Stimulated activated CD8-positive, alpha-beta memory T cell treated with anti-CD3 and anti-CD28 coated beads, Interleukin-15, amount 100 ng/mL, for 24 hours (primary cell): ENCODE data around the gene NUF2.
A peak's percentile ranks its signal among the peaks of the same experiment; 100 is the strongest.
"Not testable (repeated sequence)": the region's sequence is repeated elsewhere in the genome, so short reads cannot be mapped to it uniquely, and the experiment has no call there.

Experiments
- DNase-seq: peaks from one replicate; pipeline ENCODE4 v3.0.0-alpha.2; 2020; ENCODE audit warnings: low read depth

NUF2 gene

DNA sequence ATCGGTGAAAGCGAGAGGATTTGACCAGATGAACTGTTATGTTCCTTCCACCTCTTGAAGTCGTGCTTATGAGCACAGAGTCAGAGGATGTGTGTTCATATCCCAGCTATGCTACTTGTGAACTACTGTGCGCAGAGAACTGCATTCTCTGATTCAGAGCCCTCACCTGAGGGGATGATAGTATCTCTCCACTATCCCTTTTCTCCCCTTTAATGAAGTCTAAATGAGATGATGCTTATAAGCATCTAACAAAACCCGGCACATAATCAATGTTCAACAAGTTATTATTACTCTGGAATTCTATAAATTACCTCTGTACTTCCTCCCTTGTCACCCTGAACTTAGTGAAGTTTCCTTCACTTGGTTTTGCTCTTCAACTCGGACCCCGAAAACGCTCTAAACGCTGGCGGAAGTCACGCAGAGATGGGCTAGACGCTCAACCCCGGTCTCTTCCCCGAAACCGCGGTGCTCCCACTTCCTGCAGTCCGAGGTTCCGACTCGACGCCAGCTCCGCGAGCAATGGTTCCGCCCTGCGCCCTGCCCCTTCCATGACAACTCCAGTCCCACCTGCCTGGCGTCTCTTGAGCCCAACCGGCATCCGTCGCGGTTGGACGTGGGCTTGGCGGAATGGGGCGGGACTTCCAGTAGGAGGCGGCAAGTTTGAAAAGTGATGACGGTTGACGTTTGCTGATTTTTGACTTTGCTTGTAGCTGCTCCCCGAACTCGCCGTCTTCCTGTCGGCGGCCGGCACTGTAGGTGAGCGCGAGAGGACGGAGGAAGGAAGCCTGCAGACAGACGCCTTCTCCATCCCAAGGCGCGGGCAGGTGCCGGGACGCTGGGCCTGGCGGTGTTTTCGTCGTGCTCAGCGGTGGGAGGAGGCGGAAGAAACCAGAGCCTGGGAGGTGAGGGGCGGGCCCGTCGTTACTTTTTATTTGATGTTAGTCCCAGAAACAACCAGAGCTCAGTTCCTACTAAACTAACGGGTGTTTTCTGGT, at the start of gene NUF2:
Gene NUF2, plus strand, starts transcription at position 644 of the 995 bp plus-strand sequence. CDS start 4,098 bp downstream, outside the sequence.
- peak; percentile 87 for DNase-seq

- DNase-seq, result no peak
These were observed 47.9 kb upstream of the NUF2 start for GRCh38 chr1:163273766-163274441.

- DNase-seq, result no peak
These were observed 46.5 kb upstream of the NUF2 start for GRCh38 chr1:163275222-163275621.

DNA sequence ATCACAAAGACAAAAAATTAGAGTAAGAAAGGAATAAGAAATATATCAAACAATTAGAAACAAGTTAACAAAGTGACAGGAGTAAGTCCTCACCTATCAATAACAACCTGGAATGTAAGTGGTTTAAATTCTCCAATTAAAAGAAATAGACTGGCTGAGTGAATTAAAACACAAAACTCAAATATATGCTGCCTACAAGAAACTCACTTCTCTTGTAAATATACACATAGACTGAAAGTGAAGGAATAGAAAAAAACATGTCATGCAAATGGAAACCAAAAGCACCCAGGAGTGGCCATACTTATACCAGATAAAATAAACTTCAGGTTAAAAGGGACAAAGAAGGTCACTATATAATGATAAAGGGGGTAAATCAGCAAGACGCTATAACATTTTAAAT, 43.2 kb upstream of the NUF2 start:
- no peak for DNase-seq

DNA sequence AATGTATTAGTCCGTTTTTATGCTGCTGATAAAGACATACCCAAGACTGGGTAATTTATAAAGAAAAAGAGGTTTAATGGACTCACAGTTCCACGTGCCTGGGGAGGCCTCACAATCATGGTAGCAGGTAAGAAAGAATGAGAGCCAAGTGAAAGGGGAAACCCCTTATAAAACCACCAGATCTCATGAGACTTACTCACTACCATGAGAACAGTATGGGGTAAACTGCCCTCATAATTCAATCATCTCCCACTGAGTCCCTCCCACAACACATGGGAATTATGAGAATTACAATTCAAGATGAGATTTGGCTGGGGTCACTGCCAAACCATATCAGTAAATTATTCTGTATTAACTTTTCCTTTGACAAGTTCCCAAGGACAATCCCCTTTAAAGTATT, 36.9 kb upstream of the NUF2 start:
- not testable (repeated sequence) for DNase-seq

GRCh38 chr1:163290025-163290640, 31.6 kb upstream of the NUF2 start:
- DNase-seq, result no peak

- no peak for DNase-seq
These were observed 30.3 kb upstream of the NUF2 start for GRCh38 chr1:163291461-163291860.

DNA sequence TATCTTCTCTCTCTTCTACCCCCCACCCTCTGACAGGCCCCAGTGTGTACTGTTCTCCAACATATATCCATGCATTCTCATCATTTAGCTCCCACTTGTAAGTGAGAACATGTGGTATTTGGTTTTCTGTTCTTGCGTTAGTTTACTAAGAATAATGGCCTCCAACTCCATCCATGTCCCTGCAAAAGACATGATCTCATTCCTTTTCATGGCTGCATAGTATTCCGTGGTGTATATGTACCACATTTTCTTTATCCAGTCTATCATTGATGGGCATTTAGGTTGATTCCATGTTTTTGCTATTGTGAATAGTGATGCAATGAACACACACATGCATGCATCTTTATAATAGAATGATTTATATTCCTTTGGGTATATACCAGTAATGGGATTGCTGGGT, 29.6 kb upstream of the NUF2 start:
- DNase-seq, result not testable (repeated sequence)

DNA sequence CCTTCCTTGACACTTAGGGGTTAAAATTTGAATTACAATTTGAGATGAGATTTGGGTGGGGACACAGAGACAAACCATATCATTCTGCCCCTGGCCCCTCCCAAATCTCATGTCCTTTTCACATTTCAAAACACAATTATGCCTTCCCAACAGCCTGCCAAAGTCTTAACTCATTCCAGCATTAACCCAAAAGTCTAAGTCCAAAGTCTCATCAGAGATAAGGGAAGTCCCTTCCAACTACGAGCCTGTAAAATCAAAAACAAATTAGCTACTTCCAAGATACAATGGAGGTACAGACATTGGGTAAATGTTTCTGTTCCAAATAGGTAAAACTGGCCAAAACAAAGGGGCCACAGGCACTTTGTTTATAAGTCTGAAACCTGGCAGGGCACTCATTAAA, 28.3 kb upstream of the NUF2 start:
- not testable (repeated sequence) for DNase-seq

DNA sequence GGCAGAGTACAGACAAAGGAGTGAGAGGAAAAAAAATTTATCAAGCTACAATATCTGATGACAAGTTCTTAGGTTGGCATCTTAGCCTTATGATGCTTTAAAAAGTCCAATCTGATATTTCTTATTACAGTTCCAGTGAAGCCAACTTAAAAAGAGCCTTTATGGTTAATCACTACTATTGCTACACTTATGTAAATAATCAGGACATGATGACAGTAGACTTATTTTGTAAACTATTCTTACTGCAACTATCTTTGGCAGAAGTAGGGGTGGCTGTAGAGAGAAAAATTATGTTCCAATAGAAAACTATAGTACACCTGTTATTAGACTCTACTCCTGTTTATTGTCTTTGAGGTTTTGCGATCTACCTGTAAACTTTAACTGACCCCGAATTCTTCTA, 25.8 kb upstream of the NUF2 start:
- no peak for DNase-seq

DNA sequence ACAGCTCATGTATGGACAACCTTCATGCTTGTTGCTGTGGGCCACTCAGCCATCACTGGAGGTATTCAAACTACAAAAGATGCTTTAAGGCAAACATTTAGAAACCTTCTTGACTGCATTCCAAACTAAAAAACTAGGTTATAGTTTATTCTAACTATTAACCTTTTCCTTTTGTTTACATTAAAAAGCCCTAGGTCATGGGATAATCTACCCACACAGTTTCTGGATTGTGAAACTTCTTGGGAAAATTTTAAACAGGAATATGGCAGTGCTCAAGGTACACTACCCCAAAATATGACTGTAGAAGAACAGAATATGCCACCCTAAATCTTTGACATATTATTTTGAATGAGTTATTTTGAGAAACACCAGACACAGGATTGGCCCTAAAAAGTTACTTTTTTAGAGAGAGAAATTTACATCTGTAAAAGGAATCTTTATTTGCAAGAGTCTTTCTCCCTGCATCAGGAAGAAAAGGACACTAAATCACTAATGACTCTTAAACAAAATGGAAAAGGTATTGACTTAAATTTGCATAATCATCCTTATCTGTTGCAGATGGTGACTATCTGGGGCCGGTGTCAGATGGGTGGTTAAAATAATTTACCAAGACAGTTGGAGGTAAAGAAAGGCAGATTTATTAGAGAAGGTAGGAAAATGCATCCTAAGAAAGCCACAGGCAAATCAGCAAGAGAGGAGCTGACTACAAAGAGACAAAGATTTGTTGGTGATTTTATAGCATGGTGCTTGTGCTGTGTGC, 25.1 kb upstream of the NUF2 start:
- DNase-seq, result no peak

GRCh38 chr1:163298365-163298764, 23.4 kb upstream of the NUF2 start:
- no peak for DNase-seq

DNA sequence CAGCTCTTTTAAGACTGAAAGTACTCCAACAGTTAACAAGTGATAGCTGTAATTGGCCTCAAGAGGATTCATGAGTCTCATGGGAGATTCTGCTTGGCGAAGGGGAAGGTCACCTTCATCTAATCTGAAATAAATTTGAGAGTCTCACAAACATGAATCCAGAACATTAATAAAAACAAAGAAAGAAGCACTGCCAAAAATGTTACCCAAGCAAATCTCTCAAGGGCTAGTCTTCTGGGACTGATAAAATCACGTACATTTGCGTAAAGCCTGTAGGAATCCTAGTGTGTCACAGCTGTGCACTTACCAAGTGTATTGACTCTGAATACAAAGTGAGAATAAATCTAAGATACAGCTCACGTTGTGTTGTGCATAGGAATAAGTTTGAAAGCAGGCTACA, 21.2 kb upstream of the NUF2 start:
- no peak for DNase-seq

DNA sequence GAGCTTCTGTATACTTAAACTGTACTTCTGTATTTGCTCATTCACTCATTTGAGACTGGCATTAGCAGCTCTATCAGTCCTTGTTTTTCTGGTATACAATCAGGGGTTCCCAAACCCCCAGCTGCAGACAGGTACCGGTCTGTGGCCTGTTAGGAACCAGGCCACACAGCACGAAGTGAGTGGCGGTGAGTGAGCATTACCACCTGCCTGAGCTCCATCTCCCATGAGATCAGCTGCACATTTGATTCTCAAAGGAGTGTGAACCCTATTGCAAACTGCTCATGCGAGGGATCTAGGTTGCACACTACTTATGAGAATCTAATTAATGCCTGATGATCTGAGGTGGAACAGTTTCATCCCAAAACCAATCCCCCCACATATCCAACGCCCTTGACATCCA, 18.2 kb upstream of the NUF2 start:
- no peak for DNase-seq

GRCh38 chr1:163305441-163305840, 16.3 kb upstream of the NUF2 start:
- no peak for DNase-seq

DNA sequence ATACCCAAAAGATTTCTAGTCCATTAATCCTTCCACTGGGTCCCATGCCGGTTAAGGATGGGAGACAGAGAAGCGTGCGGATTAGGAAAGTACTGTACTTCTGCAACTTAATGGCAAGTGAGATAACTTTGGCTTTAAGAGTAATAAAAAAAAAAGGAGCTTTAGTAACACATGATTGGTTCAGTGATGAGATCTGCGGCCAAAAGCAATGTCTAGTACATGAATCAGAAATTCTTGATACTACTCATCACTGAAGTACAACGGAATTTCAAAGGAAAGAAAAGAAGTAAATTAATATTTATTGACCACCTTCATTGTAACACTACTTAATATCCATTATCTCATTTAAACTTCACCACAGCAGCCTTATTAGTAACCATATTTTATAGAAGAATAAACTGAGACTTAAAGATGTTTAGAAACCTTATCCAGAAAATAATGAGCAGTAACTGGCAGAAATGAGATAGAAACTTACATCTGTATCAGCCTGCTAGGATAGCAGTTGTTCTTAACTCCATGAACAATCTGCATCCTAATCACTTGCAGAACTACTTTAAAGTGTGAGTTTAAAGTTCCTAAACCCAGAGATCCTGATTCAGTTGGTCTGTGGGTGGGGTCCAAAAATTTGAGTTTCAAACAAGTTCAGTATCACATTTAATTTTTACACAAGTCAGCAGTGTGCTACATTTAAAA, 14.1 kb upstream of the NUF2 start:
- no peak for DNase-seq

GRCh38 chr1:163308811-163309210, 12.9 kb upstream of the NUF2 start:
- no peak for DNase-seq

DNA sequence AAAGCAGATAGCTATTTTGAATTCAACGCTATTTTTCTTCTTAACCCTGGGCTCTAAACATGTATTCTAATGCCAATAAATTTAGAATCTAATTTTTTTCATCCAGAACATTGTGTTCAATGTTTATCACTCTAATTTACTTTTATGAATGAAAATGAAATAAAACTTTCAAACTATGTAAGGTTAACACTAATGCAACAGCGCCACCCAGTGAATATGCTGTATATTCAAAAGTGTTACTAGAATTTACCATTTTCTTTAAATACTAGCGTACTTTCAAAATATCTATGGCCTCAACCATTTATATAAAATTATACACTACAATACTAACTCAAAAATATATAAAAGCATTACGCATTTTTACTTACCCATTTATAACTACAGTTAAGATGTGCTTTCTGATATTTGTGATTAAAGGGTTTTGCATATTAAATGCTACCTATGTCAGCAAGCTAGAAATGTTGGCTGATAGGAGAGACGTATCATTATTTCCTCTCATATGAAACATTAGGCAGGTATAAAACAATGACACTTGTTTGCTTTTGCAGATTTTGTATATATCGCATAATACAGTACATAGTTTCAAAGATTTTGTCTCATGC, 5.9 kb upstream of the NUF2 start:
- DNase-seq, result no peak

DNA sequence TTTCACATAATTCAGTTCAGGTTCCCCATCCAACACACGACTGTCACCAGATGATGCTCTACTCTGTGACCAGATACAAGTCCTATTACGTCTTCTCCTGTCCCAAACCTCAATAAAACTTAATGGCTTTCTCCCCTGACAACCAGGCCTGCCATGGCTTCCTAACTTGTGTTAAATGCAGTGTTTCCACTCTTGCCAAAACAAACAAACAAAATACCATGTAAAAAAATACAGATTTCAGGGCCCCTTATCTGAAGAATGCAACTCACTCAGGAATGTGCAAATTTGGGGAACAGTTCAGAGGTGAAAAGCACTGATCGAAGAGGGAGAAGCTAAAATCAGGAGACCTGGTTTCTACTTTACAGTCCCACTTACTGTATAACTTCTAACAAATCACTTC, 863 bp upstream of the NUF2 start:
- no peak for DNase-seq

DNA sequence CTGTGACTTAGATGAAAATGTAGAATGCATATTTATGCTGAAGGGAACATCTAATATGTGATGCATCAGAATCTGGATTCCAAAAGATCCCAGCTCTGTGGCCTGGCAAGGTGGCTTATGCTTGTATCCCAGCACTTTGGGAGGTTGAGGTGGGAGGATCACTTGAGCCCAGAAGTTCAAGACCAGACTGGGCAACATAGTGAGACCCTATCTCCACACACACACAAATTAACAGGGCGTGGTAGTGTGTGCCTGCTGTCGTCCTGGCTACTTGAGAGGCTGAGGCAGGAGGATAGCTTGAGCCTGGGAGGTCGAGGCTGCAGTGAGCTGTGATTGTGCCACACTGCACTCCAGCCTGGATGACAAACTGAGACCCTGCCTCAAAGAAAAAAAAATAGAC, 1.6 kb downstream of the NUF2 start:
- DNase-seq, result not testable (repeated sequence)

GRCh38 chr1:163331116-163331515, 9.4 kb downstream of the NUF2 start:
- no peak for DNase-seq
